ENCODE measurements around the gene STRN. TPM values are rescaled to one million over a fixed set of nuclear protein-coding genes. Genes with fewer than 3 reads are reported as not detected.
"Not testable (repeated sequence)": the region's sequence is repeated elsewhere in the genome, so short reads cannot be mapped to it uniquely, and the experiment has no call there.

Gene STRN
- total RNA-seq, 1 donor from 2014 or later = 25.7 TPM

DNA sequence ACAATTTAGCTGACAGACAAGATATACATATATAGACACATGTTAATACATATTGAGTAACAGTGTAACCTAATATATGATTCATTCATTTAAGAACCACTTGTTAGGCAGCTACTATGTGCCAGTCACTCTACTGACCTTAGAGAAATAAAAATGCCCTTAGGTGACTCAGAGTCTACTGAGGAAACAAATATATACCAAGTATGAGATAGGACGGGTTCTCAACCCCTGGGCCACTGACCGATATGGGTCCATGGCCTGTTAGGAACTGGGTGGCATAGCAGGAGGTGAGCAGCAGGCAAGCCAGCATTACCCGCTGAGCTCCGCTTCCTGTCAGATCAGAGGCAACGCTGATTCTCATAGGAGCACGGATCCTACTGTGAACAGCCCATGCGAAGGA is 14.8 kb downstream of the STRN start:
- no peak overlapping the region for H3K4me3 Mint-ChIP-seq
- H3K4me1 Mint-ChIP-seq = peaks cover 35% of the 10 kb centered on the region
- TF ChIP-seq, protein P1, sequence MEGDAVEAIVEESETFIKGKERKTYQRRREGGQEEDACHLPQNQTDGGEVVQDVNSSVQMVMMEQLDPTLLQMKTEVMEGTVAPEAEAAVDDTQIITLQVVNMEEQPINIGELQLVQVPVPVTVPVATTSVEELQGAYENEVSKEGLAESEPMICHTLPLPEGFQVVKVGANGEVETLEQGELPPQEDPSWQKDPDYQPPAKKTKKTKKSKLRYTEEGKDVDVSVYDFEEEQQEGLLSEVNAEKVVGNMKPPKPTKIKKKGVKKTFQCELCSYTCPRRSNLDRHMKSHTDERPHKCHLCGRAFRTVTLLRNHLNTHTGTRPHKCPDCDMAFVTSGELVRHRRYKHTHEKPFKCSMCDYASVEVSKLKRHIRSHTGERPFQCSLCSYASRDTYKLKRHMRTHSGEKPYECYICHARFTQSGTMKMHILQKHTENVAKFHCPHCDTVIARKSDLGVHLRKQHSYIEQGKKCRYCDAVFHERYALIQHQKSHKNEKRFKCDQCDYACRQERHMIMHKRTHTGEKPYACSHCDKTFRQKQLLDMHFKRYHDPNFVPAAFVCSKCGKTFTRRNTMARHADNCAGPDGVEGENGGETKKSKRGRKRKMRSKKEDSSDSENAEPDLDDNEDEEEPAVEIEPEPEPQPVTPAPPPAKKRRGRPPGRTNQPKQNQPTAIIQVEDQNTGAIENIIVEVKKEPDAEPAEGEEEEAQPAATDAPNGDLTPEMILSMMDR (IDR thresholded peaks at IDR 0.05; ENCODE audit: unreplicated experiment) = no peak
- no peaks in the 10 kb centered on the region for H3K36me3 Mint-ChIP-seq
- peak overlapping the region; percentile 82 for H3K27ac Mint-ChIP-seq
- H3K27me3 Mint-ChIP-seq (ENCODE audit: low read depth) = no peaks in the 10 kb centered on the region
- no peaks in the 10 kb centered on the region for H3K9me3 Mint-ChIP-seq
- no peak for DNase-seq (ENCODE audit: low spot score in 2 of 2, unreplicated experiment in 2 of 2)

DNA sequence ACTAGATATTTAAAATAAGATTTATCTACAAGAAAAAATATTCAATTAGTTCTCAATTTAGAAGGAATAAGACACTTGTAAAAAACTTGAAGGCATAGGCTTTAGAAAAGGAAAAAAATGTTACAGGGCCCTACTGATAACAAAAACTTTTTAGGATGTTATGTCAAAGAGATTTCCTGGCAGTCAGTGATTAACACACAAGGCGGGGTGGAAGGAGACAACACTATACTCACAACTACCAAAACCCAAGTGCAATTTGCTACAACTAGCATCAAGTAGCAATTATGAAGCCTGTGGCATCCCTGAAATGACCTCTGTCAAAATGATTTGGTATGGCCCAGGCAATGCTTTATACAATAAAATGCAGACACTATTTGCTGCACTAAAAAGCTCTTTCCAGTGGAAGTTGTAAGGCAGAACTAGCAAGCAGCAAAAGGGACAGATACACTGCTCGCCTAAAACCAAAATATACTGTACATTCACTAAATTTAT is 15.3 kb downstream of the STRN start:
- Mint-ChIP-seq H3K4me3 (no peak overlapping the region), H3K27me3 (ENCODE audit: low read depth) (no peaks in the 10 kb centered on the region), H3K27ac (peak overlapping the region; percentile 51), H3K9me3 (no peaks in the 10 kb centered on the region), H3K36me3 (no peaks in the 10 kb centered on the region), H3K4me1 (peaks cover 35% of the 10 kb centered on the region)
- TF ChIP-seq, protein P1 (IDR thresholded peaks at IDR 0.05; ENCODE audit: unreplicated experiment) = no peak
- no peak for DNase-seq (ENCODE audit: low spot score in 2 of 2, unreplicated experiment in 2 of 2)

DNA sequence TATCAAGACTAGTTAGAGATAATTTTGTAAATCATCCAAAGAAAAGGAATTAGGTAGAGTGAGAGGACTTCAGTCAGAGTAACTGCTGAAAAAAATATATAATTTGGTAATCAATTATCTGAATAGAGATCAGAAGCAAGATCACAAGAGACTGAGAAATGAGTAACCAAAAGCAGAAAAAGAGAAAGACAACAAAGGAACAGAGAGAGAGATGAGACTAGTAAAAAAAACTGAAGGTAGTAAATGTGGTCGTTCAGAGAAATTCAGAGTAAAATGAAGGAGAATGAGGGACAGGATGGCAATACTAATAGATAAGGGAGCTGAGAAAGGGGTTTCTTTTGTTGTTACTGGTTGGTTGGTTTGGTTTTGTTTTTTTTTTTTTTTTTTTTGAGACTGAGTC is 16.5 kb downstream of the STRN start:
- Mint-ChIP-seq H3K4me3 (no peak overlapping the region), H3K27me3 (ENCODE audit: low read depth) (no peaks in the 10 kb centered on the region), H3K4me1 (peaks cover 28% of the 10 kb centered on the region), H3K27ac (peak overlapping the region; percentile 12), H3K36me3 (no peaks in the 10 kb centered on the region), H3K9me3 (no peaks in the 10 kb centered on the region)
- DNase-seq (ENCODE audit: low spot score in 2 of 2, unreplicated experiment in 2 of 2) = no peak
- TF ChIP-seq, protein P1 (IDR thresholded peaks at IDR 0.05; ENCODE audit: unreplicated experiment) = no peak

DNA sequence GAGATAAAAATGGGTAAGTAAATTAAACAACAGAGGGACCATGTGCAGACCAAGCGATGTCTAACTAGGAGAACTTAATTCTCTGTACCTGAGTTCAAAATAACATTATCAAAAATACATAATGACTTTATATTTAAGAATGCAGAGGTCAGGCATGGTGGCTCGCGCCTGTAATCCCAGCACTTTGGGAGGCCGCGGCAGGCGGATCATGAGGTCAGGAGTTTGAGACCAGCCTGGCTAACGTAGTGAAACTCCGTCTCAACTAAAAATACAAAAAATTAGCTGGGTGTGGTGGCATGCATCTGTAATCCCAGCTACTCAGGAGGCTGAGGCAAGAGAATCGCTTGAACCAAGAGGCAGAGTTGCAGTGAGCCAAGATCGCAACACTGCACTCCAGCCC is 21.1 kb downstream of the STRN start:
- not testable (repeated sequence) for H3K9me3 Mint-ChIP-seq
- H3K27ac Mint-ChIP-seq = peak overlapping the region; percentile 21

DNA sequence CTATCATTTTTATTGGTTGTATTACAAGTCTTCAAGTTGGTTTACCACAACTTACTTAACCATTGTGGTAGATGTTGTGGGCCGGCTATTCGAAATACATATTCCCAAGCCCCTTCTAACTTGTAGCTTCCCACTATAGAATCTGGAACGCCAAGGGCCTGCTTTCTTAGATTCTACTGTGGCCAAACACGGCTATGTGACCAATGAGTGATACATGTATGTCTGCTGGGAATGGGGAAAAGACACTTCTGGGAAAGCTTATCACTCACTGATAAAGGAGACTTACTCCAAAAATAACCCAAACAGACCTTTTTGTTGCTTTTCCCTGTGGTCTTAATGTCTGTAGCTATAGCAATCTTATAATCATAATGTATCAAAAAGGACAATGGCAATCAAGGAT is 24.5 kb downstream of the STRN start:
- Mint-ChIP-seq H3K27ac (no peak overlapping the region), H3K27me3 (ENCODE audit: low read depth) (no peaks in the 10 kb centered on the region), H3K36me3 (no peaks in the 10 kb centered on the region), H3K4me3 (no peak overlapping the region), H3K9me3 (no peaks in the 10 kb centered on the region), H3K4me1 (no peaks in the 10 kb centered on the region)
- no peak for DNase-seq (ENCODE audit: low spot score in 2 of 2, unreplicated experiment in 2 of 2)
- TF ChIP-seq, protein P1 (IDR thresholded peaks at IDR 0.05; ENCODE audit: unreplicated experiment) = no peak

More for the DNA sequence above, 21.1 kb downstream of the STRN start:
- not testable (repeated sequence) for H3K36me3 Mint-ChIP-seq; DNase-seq (ENCODE audit: low spot score in 2 of 2, unreplicated experiment in 2 of 2); H3K27me3 Mint-ChIP-seq (ENCODE audit: low read depth); H3K4me3 Mint-ChIP-seq; H3K4me1 Mint-ChIP-seq

DNA sequence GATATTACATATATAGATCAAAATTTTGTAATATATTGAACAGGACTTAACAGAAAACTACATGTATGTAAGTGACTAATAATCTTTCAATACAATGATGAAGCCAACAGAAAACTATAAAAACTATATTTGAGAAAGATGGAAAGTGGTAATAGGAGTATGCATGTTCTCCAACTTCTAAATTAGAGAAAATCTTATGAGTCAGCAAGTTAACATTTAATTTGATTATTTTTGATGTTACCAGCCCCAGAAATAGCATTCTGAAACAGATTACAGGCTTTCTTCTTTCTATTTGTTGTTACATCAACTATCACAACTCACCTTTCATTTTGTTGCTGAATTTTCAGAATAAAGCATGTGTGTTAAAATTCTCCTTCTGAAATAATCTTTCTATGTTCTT is 29.8 kb downstream of the STRN start:
- not testable (repeated sequence) for H3K4me3 Mint-ChIP-seq; H3K27me3 Mint-ChIP-seq (ENCODE audit: low read depth); H3K9me3 Mint-ChIP-seq; H3K4me1 Mint-ChIP-seq; H3K27ac Mint-ChIP-seq; H3K36me3 Mint-ChIP-seq; DNase-seq (ENCODE audit: low spot score in 2 of 2, unreplicated experiment in 2 of 2)

DNA sequence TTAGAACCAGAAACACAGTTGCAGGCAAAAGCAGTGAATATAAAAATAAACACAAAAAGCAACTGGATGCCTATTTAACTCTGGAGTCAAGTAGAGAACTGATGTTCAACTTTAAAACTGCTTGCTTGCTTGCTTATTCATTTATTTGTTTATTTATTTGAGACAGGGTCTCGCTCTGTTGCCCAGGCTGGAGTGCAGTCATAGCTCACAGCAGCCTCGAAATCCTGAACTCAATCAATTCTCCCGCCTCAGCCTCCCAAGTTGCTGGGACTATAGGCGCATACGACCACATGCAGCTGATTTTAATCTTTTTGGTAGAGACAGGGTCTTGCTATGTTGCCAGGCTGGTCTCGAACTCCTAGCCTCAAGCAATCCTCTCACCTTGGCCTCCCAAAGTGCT is 34.6 kb downstream of the STRN start:
- H3K4me1 Mint-ChIP-seq = peaks cover 12% of the 10 kb centered on the region
- H3K9me3 Mint-ChIP-seq; DNase-seq (ENCODE audit: low spot score in 2 of 2, unreplicated experiment in 2 of 2); H3K36me3 Mint-ChIP-seq; H3K27me3 Mint-ChIP-seq (ENCODE audit: low read depth); H3K4me3 Mint-ChIP-seq: not testable (repeated sequence)
- H3K27ac Mint-ChIP-seq = peak overlapping the region; percentile 84

DNA sequence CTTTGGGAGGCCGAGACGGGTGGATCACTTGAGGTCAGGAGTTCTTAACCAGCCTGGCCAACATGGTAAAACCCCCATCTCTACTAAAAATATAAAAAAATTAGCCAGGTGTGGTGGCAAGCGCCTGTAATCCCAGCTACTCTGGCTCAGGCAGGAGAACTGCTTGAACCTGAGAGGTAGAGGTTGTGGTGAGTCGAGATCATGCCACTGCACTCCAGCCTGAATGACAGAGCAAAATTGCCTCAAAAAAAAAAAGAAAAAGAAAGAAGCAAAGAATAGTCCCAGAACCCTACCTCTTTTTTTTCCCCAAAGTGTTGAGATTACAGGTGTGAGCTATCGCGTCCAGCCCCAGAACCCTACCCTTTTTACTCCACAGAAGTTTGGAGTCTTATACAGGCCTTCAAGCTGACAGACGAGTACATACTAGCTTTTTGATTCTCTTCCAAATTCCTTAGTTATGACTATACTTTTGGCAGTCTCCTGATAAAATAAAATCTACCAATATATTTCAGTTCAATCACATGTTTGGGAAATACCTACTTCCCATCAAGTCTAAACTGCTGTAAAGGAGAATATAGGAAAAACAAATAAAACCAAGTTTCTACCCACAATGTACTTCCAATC is 35.4 kb downstream of the STRN start:
- H3K4me1 Mint-ChIP-seq = peaks cover 18% of the 10 kb centered on the region
- not testable (repeated sequence) for H3K27me3 Mint-ChIP-seq (ENCODE audit: low read depth); DNase-seq (ENCODE audit: low spot score in 2 of 2, unreplicated experiment in 2 of 2)

DNA sequence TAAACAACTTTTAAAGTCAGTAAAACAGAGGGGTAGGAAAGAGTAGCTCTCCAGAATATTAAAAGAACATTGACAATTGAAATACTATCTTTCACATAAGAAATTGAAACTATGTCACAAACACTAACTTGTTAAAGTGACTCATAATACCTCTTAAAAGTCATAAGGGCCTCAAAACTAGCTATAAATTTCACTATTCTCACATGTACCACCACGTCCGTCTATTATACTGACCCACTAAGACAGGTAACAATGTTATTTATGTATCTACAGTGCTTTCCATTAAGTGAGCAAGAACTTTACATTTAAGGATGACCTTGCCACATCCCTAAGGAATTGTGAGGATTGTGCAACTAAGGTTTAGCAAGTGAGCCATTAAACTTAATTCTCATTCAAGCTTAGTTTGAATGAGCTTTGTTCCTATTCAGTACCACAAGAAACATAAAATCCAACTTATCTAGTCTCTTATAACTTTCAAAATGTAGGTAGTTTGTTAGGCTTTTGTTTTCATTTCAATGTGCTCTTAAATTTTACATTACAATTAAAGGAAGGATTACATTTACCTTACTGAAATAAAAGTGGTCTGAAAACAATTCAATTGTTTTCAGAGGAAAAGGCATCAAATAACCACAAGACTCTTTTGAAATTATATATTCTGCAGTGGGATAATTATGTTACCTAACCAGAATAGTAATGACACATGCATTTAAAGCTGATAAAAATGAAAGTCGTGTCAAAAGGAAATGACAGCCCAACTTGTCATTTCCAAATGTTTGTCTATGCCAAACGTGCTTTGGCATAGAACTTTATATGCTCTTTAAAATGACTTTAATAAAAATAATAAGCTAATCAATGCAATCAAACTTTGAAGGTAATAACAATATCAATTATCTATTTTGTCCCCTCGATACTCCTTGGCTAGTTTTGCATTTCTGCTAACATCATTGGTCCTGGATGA is 39.9 kb downstream of the STRN start:
- not testable (repeated sequence) for DNase-seq (ENCODE audit: low spot score in 2 of 2, unreplicated experiment in 2 of 2)
- Mint-ChIP-seq H3K27ac (peak overlapping the region; percentile 66), H3K36me3 (peaks cover 13% of the 10 kb centered on the region)

More for the DNA sequence above, 35.4 kb downstream of the STRN start:
- not testable (repeated sequence) for H3K9me3 Mint-ChIP-seq, H3K4me3 Mint-ChIP-seq, H3K36me3 Mint-ChIP-seq
- peak overlapping the region; percentile 84 for H3K27ac Mint-ChIP-seq

More for the DNA sequence above, 39.9 kb downstream of the STRN start:
- peaks cover 19% of the 10 kb centered on the region for H3K4me1 Mint-ChIP-seq
- H3K4me3 Mint-ChIP-seq; H3K9me3 Mint-ChIP-seq; H3K27me3 Mint-ChIP-seq (ENCODE audit: low read depth): not testable (repeated sequence)
